GM18868 (cell line): ENCODE data around the gene CFAP107.

Source experiments
- ATAC-seq: cut with Tn5 transposase; IDR thresholded peaks from one replicate; pipeline ENCODE4 v1.9.1; 2021; ENCODE audit warnings: mild to moderate bottlenecking, moderate library complexity; ENCODE audit not compliant: unreplicated experiment

Gene CFAP107

GRCh38 chr1:12739613-12740012, 6.4 kb upstream of the CFAP107 start:
- ATAC-seq, result no peak

GRCh38 chr1:12741946-12742345, 4.1 kb upstream of the CFAP107 start:
- no peak for ATAC-seq

GRCh38 chr1:12745126-12745991, 641 bp upstream of the CFAP107 start:
- no peak for ATAC-seq

GRCh38 chr1:12748778-12749355, 2.9 kb downstream of the CFAP107 start:
- no peak for ATAC-seq

- ATAC-seq, result no peak
Observed at GRCh38 chr1:12754738-12755137, 8.7 kb downstream of the CFAP107 start.

- no peak for ATAC-seq
Observed at GRCh38 chr1:12756273-12756672, 10.3 kb downstream of the CFAP107 start.

GRCh38 chr1:12756768-12757413, 10.9 kb downstream of the CFAP107 start:
- no peak for ATAC-seq

- no peak for ATAC-seq
Observed at GRCh38 chr1:12757836-12758235, 11.8 kb downstream of the CFAP107 start.

GRCh38 chr1:12760256-12760795, 14.3 kb downstream of the CFAP107 start:
- no peak for ATAC-seq

GRCh38 chr1:12761781-12762180, 15.8 kb downstream of the CFAP107 start:
- ATAC-seq, result no peak

GRCh38 chr1:12762766-12763165, 16.8 kb downstream of the CFAP107 start:
- ATAC-seq, result no peak

GRCh38 chr1:12763479-12763878, 17.5 kb downstream of the CFAP107 start:
- no peak for ATAC-seq

- ATAC-seq, result no peak
Observed at GRCh38 chr1:12764016-12764415, 18.0 kb downstream of the CFAP107 start.

GRCh38 chr1:12769031-12769430, 23.0 kb downstream of the CFAP107 start:
- no peak for ATAC-seq

- no peak for ATAC-seq
Observed at GRCh38 chr1:12769976-12770505, 24.0 kb downstream of the CFAP107 start.

- ATAC-seq, result no peak
Observed at GRCh38 chr1:12770620-12771019, 24.6 kb downstream of the CFAP107 start.

- ATAC-seq, result no peak
Observed at GRCh38 chr1:12771186-12771585, 25.2 kb downstream of the CFAP107 start.

GRCh38 chr1:12772520-12772919, 26.5 kb downstream of the CFAP107 start:
- ATAC-seq, result no peak

- ATAC-seq, result no peak
Observed at GRCh38 chr1:12773438-12773837, 27.4 kb downstream of the CFAP107 start, which contains the start of gene PRAMEF12. PRAMEF12 (plus strand) TSS chr1:12773738; CDS start chr1:12774868, 1,130 bp downstream.

GRCh38 chr1:12774801-12775345, 28.9 kb downstream of the CFAP107 start:
- ATAC-seq, result no peak

- ATAC-seq, result no peak
Observed at GRCh38 chr1:12775443-12775842, 29.4 kb downstream of the CFAP107 start.
